Large intestine (tissue), 3 donors: ENCODE results near the gene FICD. TPM values are rescaled to one million over a fixed set of nuclear protein-coding genes. Genes with fewer than 3 reads are reported as not detected.

Experiments used
- DNase-seq, 2 donors: peaks; one replicate each; pipeline versions ENCODE4 v3.0.0 to v3.0.0-alpha.2; 2013
- H3K27ac ChIP-seq: one replicate; pipeline ENCODE4 v1.5.1; 2013; ENCODE audit warnings: low read length
- H3K27me3 ChIP-seq: 2 replicates; pipeline ENCODE4 v1.6.1; 2013; ENCODE audit warnings: low read length; ENCODE audit not compliant: control insufficient read depth, insufficient read depth
- H3K36me3 ChIP-seq: 2 replicates; pipeline ENCODE4 v1.6.1; 2013; ENCODE audit warnings: low read length; ENCODE audit not compliant: control insufficient read depth, insufficient read depth
- H3K4me1 ChIP-seq: one replicate; pipeline ENCODE4 v1.6.1; 2013; ENCODE audit warnings: low read length; ENCODE audit not compliant: control insufficient read depth, insufficient read depth
- H3K4me3 ChIP-seq: one replicate; pipeline ENCODE4 v1.5.1; 2013; ENCODE audit warnings: low read length
- H3K9me3 ChIP-seq: one replicate; pipeline ENCODE4 v1.6.1; 2013; ENCODE audit warnings: mild to moderate bottlenecking, low read depth, low read length, moderate library complexity; ENCODE audit not compliant: control insufficient read depth
- WGBS: methylation state at CpG from one replicate; pipeline ENCODE4 v1.1.5; 2013; ENCODE audit warnings: low lambda C conversion rate; ENCODE audit not compliant: insufficient coverage; 5-methylcytosine and 5-hydroxymethylcytosine counted together
- polyA plus RNA-seq: library from polyadenylated mRNA; unstranded; fragments of 120-200 nt; gene quantifications from one replicate; pipeline ENCODE4 v1.2.1, GENCODE V29; 2013

The FICD gene
- polyA plus RNA-seq, 1 donor, result 2.5 TPM

DNA sequence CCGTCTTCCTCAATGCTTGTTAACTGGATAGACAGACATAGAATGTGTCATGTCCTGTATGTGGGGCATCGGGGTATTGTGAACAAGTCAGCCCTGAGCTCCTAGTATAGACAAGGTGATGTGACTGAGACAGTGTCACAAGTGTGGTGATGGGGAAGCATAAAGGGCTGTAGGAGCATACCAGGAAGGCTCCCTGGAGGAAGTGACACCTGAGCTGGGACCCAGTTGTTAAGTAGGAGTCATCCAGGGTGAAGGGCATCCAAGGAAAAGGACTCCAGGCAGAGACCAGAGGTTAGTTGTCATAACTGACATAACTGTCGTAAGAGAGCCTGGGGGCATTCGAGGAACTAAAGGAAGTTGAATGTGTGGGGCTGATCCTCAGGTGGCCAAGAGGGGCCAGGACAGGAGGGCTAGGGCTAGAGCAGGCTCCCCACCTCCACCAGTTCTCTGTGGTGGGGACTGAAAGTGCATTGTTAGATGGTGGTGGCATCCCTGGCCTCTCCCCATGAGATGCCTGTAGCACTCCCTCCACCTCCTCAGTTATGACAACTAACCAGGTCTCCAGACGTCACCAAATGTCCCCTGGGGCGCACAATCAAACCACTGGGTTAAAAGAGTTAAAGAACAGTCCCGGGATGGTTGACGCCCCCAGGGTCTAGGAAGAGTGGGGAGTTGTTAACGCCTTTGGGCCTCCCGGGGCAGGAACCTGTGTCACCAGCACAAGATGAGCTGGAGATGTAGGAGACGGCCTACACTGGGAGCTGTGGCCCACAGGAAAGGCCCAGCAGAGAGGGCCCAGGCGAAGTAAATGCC is 2.4 kb downstream of the FICD start:
- Histone ChIP-seq H3K4me1 (peaks cover 8% of the 10 kb centered on the region), H3K9me3 (no peaks in the 10 kb centered on the region), H3K4me3 (no peak overlapping the region), H3K36me3 (peaks cover 45% of the 10 kb centered on the region), H3K27ac (no peak overlapping the region), H3K27me3 (no peaks in the 10 kb centered on the region)
- WGBS, result no CpG with 5 or more reads among the region's 12 CpGs
- DNase-seq, result no peak

DNA sequence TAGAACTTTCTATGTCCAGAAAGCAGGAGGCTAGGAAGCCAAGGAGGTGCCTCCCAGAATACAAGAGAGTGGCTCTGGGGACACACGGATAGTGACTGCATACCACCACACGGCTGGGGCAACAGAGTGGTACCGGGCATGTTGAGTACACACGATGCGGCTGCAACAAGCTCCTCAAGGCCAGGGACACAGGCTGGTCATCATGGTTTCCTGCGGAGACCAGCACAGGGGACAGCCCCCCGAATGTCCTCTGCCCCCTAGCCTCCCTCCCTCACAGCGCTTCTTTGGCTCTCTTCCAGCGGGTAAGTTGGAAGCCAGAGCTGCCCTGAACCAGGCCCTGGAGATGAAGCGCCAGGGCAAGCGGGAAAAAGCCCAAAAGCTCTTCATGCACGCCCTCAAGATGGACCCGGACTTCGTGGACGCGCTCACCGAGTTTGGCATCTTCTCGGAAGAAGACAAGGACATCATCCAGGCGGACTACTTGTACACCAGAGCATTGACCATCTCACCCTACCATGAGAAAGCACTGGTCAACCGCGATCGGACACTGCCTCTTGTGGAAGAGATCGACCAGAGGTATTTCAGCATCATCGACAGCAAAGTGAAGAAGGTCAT is 3.1 kb downstream of the FICD start:
- no peak for DNase-seq
- H3K36me3 ChIP-seq, result peaks cover 51% of the 10 kb centered on the region
- peaks cover 8% of the 10 kb centered on the region for H3K4me1 ChIP-seq
- H3K4me3 ChIP-seq, result no peak overlapping the region
- no peaks in the 10 kb centered on the region for H3K27me3 ChIP-seq
- no CpG with 5 or more reads among the region's 24 CpGs for WGBS
- no peaks in the 10 kb centered on the region for H3K9me3 ChIP-seq
- H3K27ac ChIP-seq, result no peak overlapping the region

DNA sequence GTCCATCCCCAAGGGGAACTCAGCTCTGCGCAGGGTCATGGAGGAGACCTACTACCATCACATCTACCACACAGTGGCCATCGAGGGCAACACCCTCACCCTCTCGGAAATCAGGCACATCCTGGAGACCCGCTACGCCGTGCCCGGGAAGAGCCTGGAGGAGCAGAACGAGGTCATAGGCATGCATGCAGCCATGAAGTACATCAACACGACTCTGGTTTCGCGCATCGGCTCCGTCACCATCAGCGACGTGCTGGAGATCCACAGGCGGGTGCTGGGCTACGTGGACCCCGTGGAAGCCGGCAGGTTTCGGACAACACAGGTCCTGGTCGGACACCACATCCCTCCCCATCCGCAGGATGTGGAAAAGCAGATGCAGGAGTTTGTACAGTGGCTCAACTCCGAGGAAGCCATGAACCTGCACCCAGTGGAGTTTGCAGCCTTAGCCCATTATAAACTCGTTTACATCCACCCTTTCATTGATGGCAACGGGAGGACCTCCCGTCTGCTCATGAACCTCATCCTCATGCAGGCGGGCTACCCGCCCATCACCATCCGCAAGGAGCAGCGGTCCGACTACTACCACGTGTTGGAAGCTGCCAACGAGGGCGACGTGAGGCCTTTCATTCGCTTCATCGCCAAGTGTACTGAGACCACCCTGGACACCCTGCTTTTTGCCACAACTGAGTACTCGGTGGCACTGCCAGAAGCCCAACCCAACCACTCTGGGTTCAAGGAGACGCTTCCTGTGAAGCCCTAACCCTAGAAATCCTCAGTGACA is 3.8 kb downstream of the FICD start:
- WGBS, result no CpG with 5 or more reads among the region's 39 CpGs
- H3K27ac ChIP-seq, result no peak overlapping the region
- no peaks in the 10 kb centered on the region for H3K9me3 ChIP-seq
- DNase-seq, result no peak
- H3K4me3 ChIP-seq, result no peak overlapping the region
- peaks cover 57% of the 10 kb centered on the region for H3K36me3 ChIP-seq
- peaks cover 8% of the 10 kb centered on the region for H3K4me1 ChIP-seq
- H3K27me3 ChIP-seq, result no peaks in the 10 kb centered on the region

DNA sequence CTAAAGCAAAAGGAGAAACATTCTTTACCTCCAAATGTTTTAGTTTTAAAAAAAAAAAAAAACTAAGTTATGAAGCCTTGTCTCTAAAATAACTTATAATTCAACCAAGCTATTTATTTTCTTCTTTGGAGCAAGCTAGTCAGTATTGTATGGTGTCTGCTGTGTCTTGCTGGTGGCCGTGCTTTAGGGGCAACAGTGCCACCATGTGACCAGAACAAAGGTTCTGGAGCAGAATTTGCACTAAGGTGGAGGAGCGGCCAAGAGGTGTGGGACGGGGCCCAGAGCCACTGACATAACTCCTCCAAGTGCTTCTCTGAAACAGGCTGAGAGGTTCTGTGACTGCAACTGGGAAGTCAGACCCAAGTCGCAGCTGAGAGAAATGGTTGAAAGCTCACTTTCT is 4.5 kb downstream of the FICD start:
- WGBS, result no CpG with 5 or more reads among the region's 4 CpGs
- Histone ChIP-seq H3K36me3 (peaks cover 63% of the 10 kb centered on the region), H3K4me1 (peaks cover 8% of the 10 kb centered on the region), H3K27ac (no peak overlapping the region), H3K27me3 (no peaks in the 10 kb centered on the region), H3K9me3 (no peaks in the 10 kb centered on the region), H3K4me3 (no peak overlapping the region)
- no peak for DNase-seq

DNA sequence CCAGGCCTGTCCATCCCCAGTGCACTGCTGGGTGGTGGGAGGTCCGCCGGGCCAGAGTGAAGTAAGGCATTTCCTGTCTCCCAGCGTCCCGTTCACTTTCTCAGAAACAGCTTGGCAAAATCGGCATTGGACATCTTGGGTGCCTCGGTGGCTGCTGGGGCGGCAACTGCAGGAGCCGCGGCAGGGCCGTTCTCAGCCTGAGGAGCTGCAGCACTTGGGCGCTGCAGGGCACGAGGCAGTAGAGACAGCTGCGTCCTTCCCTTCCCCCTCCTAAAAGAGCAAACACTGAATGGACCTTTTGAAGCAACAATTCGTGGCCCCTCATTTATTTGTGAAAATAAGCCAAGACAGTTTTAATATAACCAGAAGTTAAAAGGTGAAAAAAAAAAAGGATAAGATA is 8.3 kb downstream of the FICD start:
- H3K4me3 ChIP-seq, result no peak overlapping the region
- H3K36me3 ChIP-seq, result peaks cover 92% of the 10 kb centered on the region
- H3K4me1 ChIP-seq, result no peaks in the 10 kb centered on the region
- DNase-seq, result no peak
- H3K9me3 ChIP-seq, result no peaks in the 10 kb centered on the region
- H3K27me3 ChIP-seq, result no peaks in the 10 kb centered on the region
- WGBS, result 100% methylated on average over 1 of the region's 14 CpGs
- no peak overlapping the region for H3K27ac ChIP-seq

DNA sequence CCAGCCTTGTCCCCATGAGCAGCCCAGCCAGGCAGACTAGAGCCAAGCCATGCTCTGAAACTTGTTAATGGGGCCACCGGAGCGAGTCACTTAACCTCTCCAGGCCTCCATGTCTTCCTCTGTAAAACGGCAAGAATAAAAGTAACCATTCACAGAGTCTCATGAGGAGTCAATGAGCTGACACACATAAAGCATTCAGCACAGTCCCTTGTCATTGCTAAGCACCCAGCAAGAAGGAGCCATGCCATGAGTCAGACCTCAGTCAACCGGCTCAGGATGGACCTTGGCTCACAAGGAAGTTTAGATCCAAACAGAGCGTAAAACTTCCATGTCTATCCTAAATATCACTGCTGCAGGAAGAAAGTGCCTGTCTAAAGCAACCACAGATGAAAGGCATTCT is 10.6 kb downstream of the FICD start:
- Histone ChIP-seq H3K9me3 (no peaks in the 10 kb centered on the region), H3K4me1 (no peaks in the 10 kb centered on the region), H3K27me3 (no peaks in the 10 kb centered on the region), H3K27ac (no peak overlapping the region), H3K36me3 (peaks cover 90% of the 10 kb centered on the region), H3K4me3 (no peak overlapping the region)
- no CpG with 5 or more reads among the region's 5 CpGs for WGBS
- no peak for DNase-seq

DNA sequence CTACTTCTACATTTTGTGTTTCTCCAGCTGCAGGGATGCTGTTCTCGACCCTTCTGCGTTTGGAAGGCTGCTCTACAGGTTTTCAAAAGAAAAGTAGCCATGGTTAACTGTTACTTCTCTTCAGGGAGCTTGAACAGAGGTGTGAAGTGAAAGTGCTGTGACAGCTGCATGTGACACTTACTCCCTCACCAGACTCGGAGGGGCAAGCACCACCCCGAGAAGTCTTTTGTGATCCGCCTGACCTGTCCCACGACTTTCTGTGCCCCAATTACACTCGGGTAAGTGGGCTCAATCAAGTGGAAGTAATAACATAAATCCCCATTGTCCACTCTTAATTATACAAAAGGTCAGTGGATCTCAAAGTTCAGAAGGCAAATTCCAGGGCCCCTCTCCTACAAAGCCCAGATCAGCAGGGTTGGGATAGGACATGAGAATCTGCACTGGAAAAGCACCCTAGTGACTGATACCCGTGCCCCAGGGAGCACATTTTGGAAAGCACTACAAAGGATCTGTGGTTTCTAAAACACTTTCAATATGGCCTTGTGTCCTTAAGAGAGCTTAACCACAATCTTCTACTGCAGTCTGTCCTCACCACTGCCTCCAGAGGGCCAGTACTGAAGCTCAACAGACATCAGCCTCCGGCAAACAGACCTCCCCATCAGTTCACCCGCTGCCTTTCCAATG is 11.5 kb downstream of the FICD start:
- H3K27me3 ChIP-seq, result no peaks in the 10 kb centered on the region
- DNase-seq, result no peak
- H3K36me3 ChIP-seq, result peaks cover 86% of the 10 kb centered on the region
- no peaks in the 10 kb centered on the region for H3K4me1 ChIP-seq
- H3K9me3 ChIP-seq, result no peaks in the 10 kb centered on the region
- no CpG with 5 or more reads among the region's 10 CpGs for WGBS
- H3K27ac ChIP-seq, result no peak overlapping the region
- H3K4me3 ChIP-seq, result no peak overlapping the region

DNA sequence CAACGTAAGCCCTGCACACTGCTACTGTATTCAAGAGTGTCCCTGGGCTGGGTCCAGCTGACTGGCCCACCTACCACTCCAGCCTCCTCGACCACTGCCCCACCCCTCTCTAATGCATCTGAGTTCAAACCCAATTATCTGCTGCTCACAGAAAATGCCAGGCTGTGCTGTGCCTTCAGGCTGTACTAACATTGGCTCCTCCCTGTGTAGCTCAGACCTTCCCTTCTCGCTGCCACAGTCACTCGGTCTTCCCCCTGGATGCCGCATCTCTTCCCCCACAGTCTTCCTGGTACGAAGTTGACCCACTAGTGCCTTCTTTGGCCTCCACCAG is 12.1 kb downstream of the FICD start:
- H3K4me3 ChIP-seq, result no peak overlapping the region
- H3K4me1 ChIP-seq, result no peaks in the 10 kb centered on the region
- WGBS, result 97% methylated on average over 4 of the region's 6 CpGs
- no peak for DNase-seq
- no peaks in the 10 kb centered on the region for H3K27me3 ChIP-seq
- no peak overlapping the region for H3K27ac ChIP-seq
- no peaks in the 10 kb centered on the region for H3K9me3 ChIP-seq
- peaks cover 86% of the 10 kb centered on the region for H3K36me3 ChIP-seq

DNA sequence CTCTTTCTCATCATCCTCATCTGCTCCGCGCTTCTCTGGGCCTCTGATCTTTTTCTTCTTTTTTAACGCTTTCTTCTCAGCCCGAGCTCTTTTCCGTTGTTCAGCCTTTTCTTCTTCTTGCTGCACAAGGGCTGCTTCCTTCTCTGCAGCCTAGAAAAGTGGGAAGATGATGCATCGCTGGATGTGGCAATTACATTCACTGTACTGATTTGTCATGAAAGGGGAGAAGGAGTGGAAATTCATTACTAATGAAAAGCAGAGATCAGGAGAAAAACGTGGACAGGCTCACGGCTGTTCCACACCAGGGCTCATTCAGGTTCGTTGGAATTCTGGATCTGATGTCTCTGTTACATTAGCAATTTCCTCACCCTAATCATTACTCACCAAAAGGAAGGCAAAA is 15.1 kb downstream of the FICD start:
- 93% methylated on average over 2 of the region's 9 CpGs for WGBS

More for the DNA sequence above, 15.1 kb downstream of the FICD start:
- Histone ChIP-seq H3K4me3 (no peak overlapping the region), H3K36me3 (peaks cover 82% of the 10 kb centered on the region), H3K9me3 (no peaks in the 10 kb centered on the region), H3K27me3 (no peaks in the 10 kb centered on the region), H3K4me1 (no peaks in the 10 kb centered on the region), H3K27ac (no peak overlapping the region)
- DNase-seq, result no peak
